Measurements from ENCODE around the gene MAPKBP1. TPM values are rescaled to one million over a fixed set of nuclear protein-coding genes. Genes with fewer than 3 reads are reported as not detected.

MAPKBP1 gene
- total RNA-seq, 1 experiment from 2014 or later, result 14.5 TPM

DNA sequence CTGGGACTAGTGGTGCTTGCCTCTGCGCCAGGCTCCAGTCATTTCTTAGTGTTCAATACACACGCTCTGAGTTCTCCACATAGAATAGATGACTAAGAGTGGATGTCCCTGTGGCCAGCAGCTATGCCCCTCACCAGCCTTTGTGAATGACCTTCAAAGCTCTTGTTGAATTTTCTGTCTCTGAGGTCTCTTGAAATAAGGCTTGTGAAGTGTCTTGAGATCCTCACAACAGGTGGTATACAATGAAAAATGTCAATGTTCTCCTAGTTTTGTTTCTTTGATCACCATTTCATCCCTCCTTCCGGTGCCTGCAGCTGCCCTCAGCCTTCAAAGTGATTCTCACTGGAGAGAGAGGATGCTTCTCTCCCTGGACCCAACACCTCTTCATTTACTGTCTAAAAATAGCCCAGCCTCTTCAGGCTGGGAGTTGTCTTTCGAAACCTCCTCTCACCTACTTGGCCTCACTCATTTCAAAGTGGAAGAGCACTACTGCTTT, 5.4 kb downstream of the MAPKBP1 start:
- Mint-ChIP-seq H3K9me3 (peaks cover 4% of the 10 kb centered on the region), H3K36me3 (peaks cover 3% of the 10 kb centered on the region; the same call in 1 of the 2 replicates), H3K27ac (peak overlapping the region; percentile 71), H3K4me3 (no peak overlapping the region), H3K4me1 (peaks cover 51% of the 10 kb centered on the region), H3K27me3 (ENCODE audit: low read depth) (no peaks in the 10 kb centered on the region)
- CTCF ChIA-PET, result interaction anchor here (1.1 kb wide), 1 partner anchor 125 kb away, joined by 3 read pairs; no protein-coding TSS in a partner anchor
- no peak for TF ChIP-seq KAT7 (CRISPR knock-in tag; IDR thresholded peaks at IDR 0.05; ENCODE audit: borderline replicate concordance)
- TF ChIP-seq JAZF1 (CRISPR knock-in tag; IDR thresholded peaks at IDR 0.05), result no peak
- TF ChIP-seq, protein P1, sequence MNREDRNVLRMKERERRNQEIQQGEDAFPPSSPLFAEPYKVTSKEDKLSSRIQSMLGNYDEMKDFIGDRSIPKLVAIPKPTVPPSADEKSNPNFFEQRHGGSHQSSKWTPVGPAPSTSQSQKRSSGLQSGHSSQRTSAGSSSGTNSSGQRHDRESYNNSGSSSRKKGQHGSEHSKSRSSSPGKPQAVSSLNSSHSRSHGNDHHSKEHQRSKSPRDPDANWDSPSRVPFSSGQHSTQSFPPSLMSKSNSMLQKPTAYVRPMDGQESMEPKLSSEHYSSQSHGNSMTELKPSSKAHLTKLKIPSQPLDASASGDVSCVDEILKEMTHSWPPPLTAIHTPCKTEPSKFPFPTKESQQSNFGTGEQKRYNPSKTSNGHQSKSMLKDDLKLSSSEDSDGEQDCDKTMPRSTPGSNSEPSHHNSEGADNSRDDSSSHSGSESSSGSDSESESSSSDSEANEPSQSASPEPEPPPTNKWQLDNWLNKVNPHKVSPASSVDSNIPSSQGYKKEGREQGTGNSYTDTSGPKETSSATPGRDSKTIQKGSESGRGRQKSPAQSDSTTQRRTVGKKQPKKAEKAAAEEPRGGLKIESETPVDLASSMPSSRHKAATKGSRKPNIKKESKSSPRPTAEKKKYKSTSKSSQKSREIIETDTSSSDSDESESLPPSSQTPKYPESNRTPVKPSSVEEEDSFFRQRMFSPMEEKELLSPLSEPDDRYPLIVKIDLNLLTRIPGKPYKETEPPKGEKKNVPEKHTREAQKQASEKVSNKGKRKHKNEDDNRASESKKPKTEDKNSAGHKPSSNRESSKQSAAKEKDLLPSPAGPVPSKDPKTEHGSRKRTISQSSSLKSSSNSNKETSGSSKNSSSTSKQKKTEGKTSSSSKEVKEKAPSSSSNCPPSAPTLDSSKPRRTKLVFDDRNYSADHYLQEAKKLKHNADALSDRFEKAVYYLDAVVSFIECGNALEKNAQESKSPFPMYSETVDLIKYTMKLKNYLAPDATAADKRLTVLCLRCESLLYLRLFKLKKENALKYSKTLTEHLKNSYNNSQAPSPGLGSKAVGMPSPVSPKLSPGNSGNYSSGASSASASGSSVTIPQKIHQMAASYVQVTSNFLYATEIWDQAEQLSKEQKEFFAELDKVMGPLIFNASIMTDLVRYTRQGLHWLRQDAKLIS (CRISPR knock-in tag; IDR thresholded peaks at IDR 0.05; ENCODE audit: borderline replicate concordance), result no peak
- TF ChIP-seq, protein P2, sequence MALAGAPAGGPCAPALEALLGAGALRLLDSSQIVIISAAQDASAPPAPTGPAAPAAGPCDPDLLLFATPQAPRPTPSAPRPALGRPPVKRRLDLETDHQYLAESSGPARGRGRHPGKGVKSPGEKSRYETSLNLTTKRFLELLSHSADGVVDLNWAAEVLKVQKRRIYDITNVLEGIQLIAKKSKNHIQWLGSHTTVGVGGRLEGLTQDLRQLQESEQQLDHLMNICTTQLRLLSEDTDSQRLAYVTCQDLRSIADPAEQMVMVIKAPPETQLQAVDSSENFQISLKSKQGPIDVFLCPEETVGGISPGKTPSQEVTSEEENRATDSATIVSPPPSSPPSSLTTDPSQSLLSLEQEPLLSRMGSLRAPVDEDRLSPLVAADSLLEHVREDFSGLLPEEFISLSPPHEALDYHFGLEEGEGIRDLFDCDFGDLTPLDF (CRISPR knock-in tag; IDR thresholded peaks at IDR 0.05), result no peak
- TF ChIP-seq, protein P3, sequence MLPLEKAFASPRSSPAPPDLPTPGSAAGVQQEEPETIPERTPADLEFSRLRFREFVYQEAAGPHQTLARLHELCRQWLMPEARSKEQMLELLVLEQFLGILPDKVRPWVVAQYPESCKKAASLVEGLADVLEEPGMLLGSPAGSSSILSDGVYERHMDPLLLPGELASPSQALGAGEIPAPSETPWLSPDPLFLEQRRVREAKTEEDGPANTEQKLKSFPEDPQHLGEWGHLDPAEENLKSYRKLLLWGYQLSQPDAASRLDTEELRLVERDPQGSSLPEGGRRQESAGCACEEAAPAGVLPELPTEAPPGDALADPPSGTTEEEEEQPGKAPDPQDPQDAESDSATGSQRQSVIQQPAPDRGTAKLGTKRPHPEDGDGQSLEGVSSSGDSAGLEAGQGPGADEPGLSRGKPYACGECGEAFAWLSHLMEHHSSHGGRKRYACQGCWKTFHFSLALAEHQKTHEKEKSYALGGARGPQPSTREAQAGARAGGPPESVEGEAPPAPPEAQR (CRISPR knock-in tag; IDR thresholded peaks at IDR 0.05), result no peak
- TF ChIP-seq, protein P4, sequence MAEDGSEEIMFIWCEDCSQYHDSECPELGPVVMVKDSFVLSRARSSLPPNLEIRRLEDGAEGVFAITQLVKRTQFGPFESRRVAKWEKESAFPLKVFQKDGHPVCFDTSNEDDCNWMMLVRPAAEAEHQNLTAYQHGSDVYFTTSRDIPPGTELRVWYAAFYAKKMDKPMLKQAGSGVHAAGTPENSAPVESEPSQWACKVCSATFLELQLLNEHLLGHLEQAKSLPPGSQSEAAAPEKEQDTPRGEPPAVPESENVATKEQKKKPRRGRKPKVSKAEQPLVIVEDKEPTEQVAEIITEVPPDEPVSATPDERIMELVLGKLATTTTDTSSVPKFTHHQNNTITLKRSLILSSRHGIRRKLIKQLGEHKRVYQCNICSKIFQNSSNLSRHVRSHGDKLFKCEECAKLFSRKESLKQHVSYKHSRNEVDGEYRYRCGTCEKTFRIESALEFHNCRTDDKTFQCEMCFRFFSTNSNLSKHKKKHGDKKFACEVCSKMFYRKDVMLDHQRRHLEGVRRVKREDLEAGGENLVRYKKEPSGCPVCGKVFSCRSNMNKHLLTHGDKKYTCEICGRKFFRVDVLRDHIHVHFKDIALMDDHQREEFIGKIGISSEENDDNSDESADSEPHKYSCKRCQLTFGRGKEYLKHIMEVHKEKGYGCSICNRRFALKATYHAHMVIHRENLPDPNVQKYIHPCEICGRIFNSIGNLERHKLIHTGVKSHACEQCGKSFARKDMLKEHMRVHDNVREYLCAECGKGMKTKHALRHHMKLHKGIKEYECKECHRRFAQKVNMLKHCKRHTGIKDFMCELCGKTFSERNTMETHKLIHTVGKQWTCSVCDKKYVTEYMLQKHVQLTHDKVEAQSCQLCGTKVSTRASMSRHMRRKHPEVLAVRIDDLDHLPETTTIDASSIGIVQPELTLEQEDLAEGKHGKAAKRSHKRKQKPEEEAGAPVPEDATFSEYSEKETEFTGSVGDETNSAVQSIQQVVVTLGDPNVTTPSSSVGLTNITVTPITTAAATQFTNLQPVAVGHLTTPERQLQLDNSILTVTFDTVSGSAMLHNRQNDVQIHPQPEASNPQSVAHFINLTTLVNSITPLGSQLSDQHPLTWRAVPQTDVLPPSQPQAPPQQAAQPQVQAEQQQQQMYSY (CRISPR knock-in tag; IDR thresholded peaks at IDR 0.05), result no peak
- TF ChIP-seq ZNF121 (CRISPR knock-in tag; IDR thresholded peaks at IDR 0.05), result no peak
- TF ChIP-seq MYBL2 (CRISPR knock-in tag; IDR thresholded peaks at IDR 0.05), result no peak
- TF ChIP-seq, protein P5, sequence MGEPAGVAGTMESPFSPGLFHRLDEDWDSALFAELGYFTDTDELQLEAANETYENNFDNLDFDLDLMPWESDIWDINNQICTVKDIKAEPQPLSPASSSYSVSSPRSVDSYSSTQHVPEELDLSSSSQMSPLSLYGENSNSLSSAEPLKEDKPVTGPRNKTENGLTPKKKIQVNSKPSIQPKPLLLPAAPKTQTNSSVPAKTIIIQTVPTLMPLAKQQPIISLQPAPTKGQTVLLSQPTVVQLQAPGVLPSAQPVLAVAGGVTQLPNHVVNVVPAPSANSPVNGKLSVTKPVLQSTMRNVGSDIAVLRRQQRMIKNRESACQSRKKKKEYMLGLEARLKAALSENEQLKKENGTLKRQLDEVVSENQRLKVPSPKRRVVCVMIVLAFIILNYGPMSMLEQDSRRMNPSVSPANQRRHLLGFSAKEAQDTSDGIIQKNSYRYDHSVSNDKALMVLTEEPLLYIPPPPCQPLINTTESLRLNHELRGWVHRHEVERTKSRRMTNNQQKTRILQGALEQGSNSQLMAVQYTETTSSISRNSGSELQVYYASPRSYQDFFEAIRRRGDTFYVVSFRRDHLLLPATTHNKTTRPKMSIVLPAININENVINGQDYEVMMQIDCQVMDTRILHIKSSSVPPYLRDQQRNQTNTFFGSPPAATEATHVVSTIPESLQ (CRISPR knock-in tag; IDR thresholded peaks at IDR 0.05), result no peak
- no peak for TF ChIP-seq SP1 (CRISPR knock-in tag; conservative IDR thresholded peaks at IDR 0.05)
- no peak for TF ChIP-seq RORB (CRISPR knock-in tag; IDR thresholded peaks at IDR 0.05)
- TF ChIP-seq PRRX2 (CRISPR knock-in tag; IDR thresholded peaks at IDR 0.05), result no peak
- no peak for TF ChIP-seq ZNF671 (CRISPR knock-in tag; IDR thresholded peaks at IDR 0.05)
- TF ChIP-seq TEAD1 (CRISPR knock-in tag; IDR thresholded peaks at IDR 0.05), result no peak
- TF ChIP-seq, protein P6, sequence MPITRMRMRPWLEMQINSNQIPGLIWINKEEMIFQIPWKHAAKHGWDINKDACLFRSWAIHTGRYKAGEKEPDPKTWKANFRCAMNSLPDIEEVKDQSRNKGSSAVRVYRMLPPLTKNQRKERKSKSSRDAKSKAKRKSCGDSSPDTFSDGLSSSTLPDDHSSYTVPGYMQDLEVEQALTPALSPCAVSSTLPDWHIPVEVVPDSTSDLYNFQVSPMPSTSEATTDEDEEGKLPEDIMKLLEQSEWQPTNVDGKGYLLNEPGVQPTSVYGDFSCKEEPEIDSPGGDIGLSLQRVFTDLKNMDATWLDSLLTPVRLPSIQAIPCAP (CRISPR knock-in tag; IDR thresholded peaks at IDR 0.05), result no peak
- TF ChIP-seq, protein P7, sequence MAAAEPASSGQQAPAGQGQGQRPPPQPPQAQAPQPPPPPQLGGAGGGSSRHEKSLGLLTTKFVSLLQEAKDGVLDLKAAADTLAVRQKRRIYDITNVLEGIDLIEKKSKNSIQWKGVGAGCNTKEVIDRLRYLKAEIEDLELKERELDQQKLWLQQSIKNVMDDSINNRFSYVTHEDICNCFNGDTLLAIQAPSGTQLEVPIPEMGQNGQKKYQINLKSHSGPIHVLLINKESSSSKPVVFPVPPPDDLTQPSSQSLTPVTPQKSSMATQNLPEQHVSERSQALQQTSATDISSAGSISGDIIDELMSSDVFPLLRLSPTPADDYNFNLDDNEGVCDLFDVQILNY (CRISPR knock-in tag; IDR thresholded peaks at IDR 0.05), result no peak
- no peak for TF ChIP-seq SMAD3 (CRISPR knock-in tag; IDR thresholded peaks at IDR 0.05; ENCODE audit: borderline replicate concordance)
- TF ChIP-seq FOXP1 (CRISPR knock-in tag; IDR thresholded peaks at IDR 0.05; ENCODE audit: borderline replicate concordance), result no peak
- POLR2A ChIA-PET, result interaction anchor here (0.6 kb wide), 1 partner anchor 366 kb away, joined by 5 read pairs; no protein-coding TSS in a partner anchor
- no peak for DNase-seq (ENCODE audit: low spot score)
- no peak for ATAC-seq

Measured in WTC11 (cell line).